HFFc6 (cell line): ENCODE data around the gene INSYN2B. TPM values are rescaled to one million over a fixed set of nuclear protein-coding genes. Genes with fewer than 3 reads are reported as not detected.

Experiments
- DNase-seq: peaks from one replicate; pipeline ENCODE4 v3.0.0-alpha.2; 2018
- H3K27ac Mint-ChIP-seq: 2 replicates; pipeline ENCODE4 v1.8.0; 2020; ENCODE audit warnings: mild to moderate bottlenecking, mixed read lengths
- H3K27me3 Mint-ChIP-seq: 2 replicates; pipeline ENCODE4 v1.8.0; 2021; ENCODE audit warnings: mild to moderate bottlenecking, moderate library complexity, mixed read lengths; ENCODE audit not compliant: insufficient read depth
- H3K36me3 Mint-ChIP-seq: 2 replicates; pipeline ENCODE4 v1.8.0; 2021; ENCODE audit warnings: low read depth, mixed read lengths
- H3K4me1 Mint-ChIP-seq: 2 replicates; pipeline ENCODE4 v1.8.0; 2020; ENCODE audit warnings: low read depth, mixed read lengths
- H3K4me3 Mint-ChIP-seq: 2 replicates; pipeline ENCODE4 v1.8.0; 2020; ENCODE audit warnings: mild to moderate bottlenecking, moderate library complexity, mixed read lengths
- H3K9me3 Mint-ChIP-seq: 2 replicates; pipeline ENCODE4 v1.8.0; 2020; ENCODE audit warnings: mild to moderate bottlenecking, mixed read lengths
- CTCF ChIP-seq: fragments of 200-600 bp; sonication (generic); IDR thresholded peaks from 2 replicates; pipeline ENCODE4 v1.5.0; 2021; ENCODE audit warnings: antibody characterized with exemption, mild to moderate bottlenecking
- total RNA-seq, 6 experiments: library from RNA; stranded (reverse); fragmentation: NEBNext Ultra II Directional; extraction: Animal tissue kit (Norgen Biotek cat#: 25700); gene quantifications; 2 replicates in 1 of 6; 3 replicates in 5 of 6; pipeline ENCODE4 v1.2.3, GENCODE V29; 2021

The INSYN2B gene
- total RNA-seq, 6 experiments from 2014 or later = 13.7 to 17.4 (median 16.0) TPM

- H3K36me3 Mint-ChIP-seq = peaks cover 58% of the 10 kb centered on the region
- no peak for DNase-seq
- TF ChIP-seq CTCF = no peak
- H3K4me1 Mint-ChIP-seq = peaks cover 30% of the 10 kb centered on the region
- no peak overlapping the region; the same call in 1 of the 2 replicates for H3K4me3 Mint-ChIP-seq
- H3K27me3 Mint-ChIP-seq = no peaks in the 10 kb centered on the region
- H3K9me3 Mint-ChIP-seq = no peaks in the 10 kb centered on the region
- no peak overlapping the region for H3K27ac Mint-ChIP-seq
These were observed 108.3 kb downstream of the INSYN2B start for GRCh38 chr5:169871826-169872490.

GRCh38 chr5:169870211-169870610, 110.1 kb downstream of the INSYN2B start:
- no peak for DNase-seq

GRCh38 chr5:169869066-169869465, 111.2 kb downstream of the INSYN2B start:
- H3K4me1 Mint-ChIP-seq = peaks cover 7% of the 10 kb centered on the region; the same call in 1 of the 2 replicates
- no peak overlapping the region for H3K27ac Mint-ChIP-seq
- no peak for DNase-seq
- H3K36me3 Mint-ChIP-seq = peaks cover 56% of the 10 kb centered on the region
- H3K4me3 Mint-ChIP-seq = no peak overlapping the region
- H3K27me3 Mint-ChIP-seq = no peaks in the 10 kb centered on the region
- H3K9me3 Mint-ChIP-seq = no peaks in the 10 kb centered on the region
- no peak for TF ChIP-seq CTCF

More at GRCh38 chr5:169870211-169870610, 110.1 kb downstream of the INSYN2B start:
- no peaks in the 10 kb centered on the region for H3K9me3 Mint-ChIP-seq
- H3K4me1 Mint-ChIP-seq = peaks cover 12% of the 10 kb centered on the region
- H3K27me3 Mint-ChIP-seq = no peaks in the 10 kb centered on the region
- TF ChIP-seq CTCF = no peak
- no peak overlapping the region for H3K4me3 Mint-ChIP-seq
- H3K27ac Mint-ChIP-seq = peak overlapping the region; percentile 7; the same call in 1 of the 2 replicates
- H3K36me3 Mint-ChIP-seq = peaks cover 53% of the 10 kb centered on the region

- no peak overlapping the region for H3K27ac Mint-ChIP-seq
- DNase-seq = no peak
- H3K27me3 Mint-ChIP-seq = no peaks in the 10 kb centered on the region
- no peak for TF ChIP-seq CTCF
- peaks cover 15% of the 10 kb centered on the region for H3K4me1 Mint-ChIP-seq
- no peaks in the 10 kb centered on the region for H3K9me3 Mint-ChIP-seq
- H3K36me3 Mint-ChIP-seq = peaks cover 52% of the 10 kb centered on the region
- H3K4me3 Mint-ChIP-seq = no peak overlapping the region
These were observed 112.9 kb downstream of the INSYN2B start for GRCh38 chr5:169867347-169867746.

GRCh38 chr5:169864483-169864882, 115.8 kb downstream of the INSYN2B start:
- Mint-ChIP-seq H3K27me3 (no peaks in the 10 kb centered on the region), H3K4me1 (peaks cover 20% of the 10 kb centered on the region), H3K4me3 (no peak overlapping the region), H3K9me3 (no peaks in the 10 kb centered on the region), H3K27ac (no peak overlapping the region), H3K36me3 (peaks cover 57% of the 10 kb centered on the region)
- no peak for TF ChIP-seq CTCF
- no peak for DNase-seq
